ENCODE data around the gene PA2G4.

The PA2G4 gene

DNA sequence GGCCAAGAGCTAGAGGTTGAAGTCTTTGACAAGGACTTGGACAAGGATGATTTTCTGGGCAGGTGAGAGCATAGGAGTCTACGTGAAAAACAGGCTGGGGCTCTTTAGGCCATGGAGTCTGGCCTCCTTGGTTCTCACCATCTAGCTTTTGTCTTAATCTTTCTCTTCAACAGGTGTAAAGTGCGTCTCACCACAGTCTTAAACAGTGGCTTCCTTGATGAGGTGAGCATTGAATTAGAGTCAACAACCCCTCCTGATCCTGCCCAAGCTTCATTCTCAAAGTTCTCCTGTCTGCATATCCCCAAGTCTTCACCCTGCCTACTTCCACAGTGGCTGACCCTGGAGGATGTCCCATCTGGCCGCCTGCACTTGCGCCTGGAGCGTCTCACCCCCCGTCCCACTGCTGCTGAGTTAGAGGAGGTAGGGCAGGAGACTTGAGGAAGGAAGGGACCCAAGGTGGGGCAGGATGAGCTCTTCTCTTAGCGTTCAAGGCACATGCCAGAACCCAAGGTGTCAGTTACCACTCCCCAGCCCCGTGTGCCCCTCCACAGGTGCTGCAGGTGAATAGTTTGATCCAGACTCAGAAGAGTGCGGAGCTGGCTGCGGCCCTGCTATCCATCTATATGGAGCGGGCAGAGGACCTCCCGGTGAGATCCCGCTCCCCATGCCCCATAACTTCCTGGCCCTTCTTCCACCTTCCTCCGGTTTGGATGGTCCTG lies 33.7 kb downstream of the PA2G4 start:
- Histone ChIP-seq H3K27me3 (ENCODE audit: low read depth) (no peaks in the 10 kb centered on the region), H3K4me3 (no peak overlapping the region), H3K4me1 (no peaks in the 10 kb centered on the region), H3K36me3 (replicated peaks) (peaks cover 85% of the 10 kb centered on the region), H3K9me3 (no peaks in the 10 kb centered on the region)
- in situ Hi-C loops (cut with MboI; ENCODE audit: low sequenced_read_pairs), result no loop called here
- no peak for DNase-seq (ENCODE audit: low spot score in 2 of 2)

DNA sequence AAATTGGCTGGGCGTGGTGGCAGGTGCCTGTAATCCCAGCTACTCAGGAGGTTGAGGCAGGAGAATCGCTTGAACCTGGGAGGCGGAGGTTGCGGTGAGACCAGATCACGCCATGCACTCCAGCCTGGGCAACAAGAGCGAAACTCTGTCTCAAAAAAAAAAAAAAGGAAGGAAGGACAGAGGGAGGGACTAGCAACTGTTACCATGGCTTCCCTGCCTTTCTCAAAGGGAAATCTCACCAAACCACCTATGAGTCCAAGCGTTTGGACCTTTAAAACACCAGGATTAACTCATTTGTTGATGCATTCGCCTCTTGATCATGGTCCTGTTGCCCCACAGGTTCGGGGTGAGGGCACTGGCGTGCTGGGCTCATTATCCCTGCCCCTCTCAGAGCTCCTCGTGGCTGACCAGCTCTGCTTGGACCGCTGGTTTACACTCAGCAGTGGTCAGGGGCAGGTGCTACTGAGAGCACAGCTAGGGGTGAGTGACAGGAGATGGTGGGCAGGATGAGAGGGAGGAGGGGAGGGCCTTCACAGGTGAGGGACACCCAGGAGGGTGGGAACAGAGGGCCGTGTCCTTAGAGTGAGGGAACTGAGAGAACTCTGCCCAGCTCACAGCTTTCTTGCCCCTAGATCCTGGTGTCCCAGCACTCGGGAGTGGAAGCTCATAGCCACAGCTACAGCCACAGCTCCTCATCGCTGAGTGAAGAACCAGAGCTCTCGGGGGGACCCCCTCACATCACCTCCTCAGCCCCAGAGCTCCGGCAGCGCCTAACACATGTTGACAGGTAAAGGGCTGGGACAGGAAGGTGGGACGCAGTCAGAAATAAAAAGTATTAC lies 37.8 kb downstream of the PA2G4 start:
- Histone ChIP-seq H3K4me3 (no peak overlapping the region), H3K27me3 (ENCODE audit: low read depth) (no peaks in the 10 kb centered on the region), H3K4me1 (0 out of 2 replicates have a peak, but pooled peaks cover 2% of the 10 kb centered on the region), H3K36me3 (replicated peaks) (peaks cover 71% of the 10 kb centered on the region), H3K9me3 (no peaks in the 10 kb centered on the region)
- no peak for DNase-seq (ENCODE audit: low spot score in 2 of 2)
- in situ Hi-C loops (cut with MboI; ENCODE audit: low sequenced_read_pairs), result no loop called here

DNA sequence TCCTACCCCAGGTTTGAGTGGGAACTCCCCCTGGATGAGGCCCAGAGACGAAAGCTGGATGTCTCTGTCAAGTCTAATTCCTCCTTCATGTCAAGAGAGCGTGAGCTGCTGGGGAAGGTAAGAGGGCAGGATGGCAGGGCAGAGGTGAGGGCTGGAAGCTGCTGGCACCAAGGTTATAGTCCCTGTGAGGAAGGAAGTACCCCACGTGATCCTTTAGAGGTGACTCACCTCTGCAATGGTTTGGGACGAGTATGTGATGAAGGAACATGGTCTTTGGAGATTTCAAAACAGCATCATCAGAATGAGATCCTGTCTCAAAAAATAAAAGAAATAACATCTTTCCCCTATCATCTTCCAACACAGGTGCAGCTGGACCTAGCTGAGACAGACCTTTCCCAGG lies 38.9 kb downstream of the PA2G4 start:
- Histone ChIP-seq H3K9me3 (no peaks in the 10 kb centered on the region), H3K4me3 (no peak overlapping the region), H3K36me3 (replicated peaks) (peaks cover 61% of the 10 kb centered on the region), H3K27me3 (ENCODE audit: low read depth) (no peaks in the 10 kb centered on the region), H3K4me1 (0 out of 2 replicates have a peak, but pooled peaks cover 2% of the 10 kb centered on the region)
- in situ Hi-C loops (cut with MboI; ENCODE audit: low sequenced_read_pairs), result no loop called here
- no peak for DNase-seq (ENCODE audit: low spot score in 2 of 2)

DNA sequence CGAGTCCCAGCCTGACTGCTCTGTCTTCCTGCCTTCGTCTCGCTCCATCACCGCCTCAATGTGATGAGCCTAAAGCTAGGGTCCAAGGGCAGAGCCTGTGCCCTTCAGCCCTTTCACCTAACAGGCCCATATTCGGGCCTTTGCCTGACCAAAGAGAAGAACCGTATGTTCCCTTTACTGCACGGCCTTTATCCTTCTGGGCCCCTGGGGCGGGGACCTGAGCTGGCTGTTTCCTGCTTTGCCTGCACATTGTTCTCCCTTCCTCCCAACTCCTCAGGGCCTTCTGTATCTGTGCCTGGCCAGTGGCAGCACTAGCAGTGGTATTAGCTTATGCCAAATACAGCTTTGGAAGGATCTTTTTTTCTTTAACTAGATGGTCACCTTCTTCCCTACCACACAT lies 39.5 kb downstream of the PA2G4 start:
- Histone ChIP-seq H3K36me3 (replicated peaks) (peaks cover 54% of the 10 kb centered on the region), H3K27me3 (ENCODE audit: low read depth) (no peaks in the 10 kb centered on the region), H3K4me3 (no peak overlapping the region), H3K9me3 (no peaks in the 10 kb centered on the region), H3K4me1 (0 out of 2 replicates have a peak, but pooled peaks cover 2% of the 10 kb centered on the region)
- DNase-seq (ENCODE audit: low spot score in 2 of 2), result no peak
- in situ Hi-C loops (cut with MboI; ENCODE audit: low sequenced_read_pairs), result no loop called here

DNA sequence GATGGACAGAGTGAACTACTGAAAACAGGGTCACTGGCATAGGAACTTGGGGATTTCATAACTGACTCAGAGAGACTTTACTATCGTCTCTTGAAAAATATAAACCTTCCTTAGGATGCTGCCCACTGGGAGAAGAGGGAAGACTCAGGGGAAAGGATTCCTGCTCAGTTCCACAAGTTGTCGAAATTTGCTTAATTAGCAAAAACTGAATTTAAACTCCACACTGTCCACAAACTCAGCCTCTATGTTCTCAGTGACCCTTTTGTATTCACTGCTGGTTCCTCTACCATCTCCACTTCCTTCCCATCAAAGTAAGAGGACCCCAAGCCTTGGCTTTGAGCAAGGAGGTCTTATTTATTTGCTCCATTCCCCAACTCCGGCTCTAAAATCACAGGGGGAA lies 40.9 kb downstream of the PA2G4 start:
- in situ Hi-C loops (cut with MboI; ENCODE audit: low sequenced_read_pairs), result no loop called here
- H3K4me1 ChIP-seq, result 0 out of 2 replicates have a peak, but pooled peaks cover 2% of the 10 kb centered on the region
- no peak overlapping the region for H3K4me3 ChIP-seq
- H3K9me3 ChIP-seq, result no peaks in the 10 kb centered on the region
- peaks cover 48% of the 10 kb centered on the region for H3K36me3 ChIP-seq (replicated peaks)
- H3K27me3 ChIP-seq (ENCODE audit: low read depth), result no peaks in the 10 kb centered on the region
- DNase-seq (ENCODE audit: low spot score in 2 of 2), result no peak

DNA sequence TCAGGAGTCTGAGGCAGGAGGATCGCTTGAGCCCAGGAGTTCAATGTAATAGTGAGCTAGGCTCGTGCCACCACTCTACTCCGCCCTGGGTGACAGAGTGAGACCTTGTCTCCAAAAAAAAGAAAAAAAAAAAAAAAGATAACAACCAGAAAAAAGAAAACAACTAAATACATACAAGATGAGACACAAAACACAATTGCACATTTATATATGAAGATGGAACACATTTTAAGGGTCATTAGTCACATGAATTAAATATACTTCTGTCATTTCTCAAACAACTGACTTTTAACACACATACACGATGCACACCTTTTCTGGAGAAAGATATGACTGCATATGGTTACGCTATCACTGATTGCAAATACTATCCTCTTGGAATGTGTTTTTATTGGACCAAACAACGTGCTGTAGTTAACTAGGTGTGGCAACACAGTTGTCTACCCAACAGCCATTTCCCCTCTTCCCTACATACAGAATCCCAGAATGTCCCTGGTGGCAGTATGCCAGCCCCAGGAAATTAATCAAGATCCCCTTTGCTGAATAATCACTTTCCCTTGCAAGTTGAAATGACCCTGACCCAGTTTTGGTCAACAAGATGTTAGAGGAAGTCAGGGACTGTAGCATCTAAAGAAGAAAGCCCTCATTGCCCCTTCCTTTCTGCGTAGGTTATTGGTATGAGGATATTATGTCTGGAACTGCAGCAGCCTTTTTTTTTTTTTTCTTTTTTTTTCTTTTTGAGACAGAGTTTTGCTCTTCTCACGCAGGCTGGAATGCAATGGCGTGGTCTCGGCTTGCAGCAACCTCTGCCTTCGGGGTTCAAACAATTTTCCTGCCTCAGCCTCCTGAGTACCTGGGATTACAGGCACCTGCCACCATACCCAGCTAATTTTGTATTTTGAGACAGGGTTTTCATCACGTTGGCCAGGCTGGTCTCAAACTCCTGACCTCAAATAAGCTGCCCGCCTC lies 42.4 kb downstream of the PA2G4 start:
- no peak for DNase-seq (ENCODE audit: low spot score in 2 of 2)
- in situ Hi-C loops (cut with MboI; ENCODE audit: low sequenced_read_pairs), result no loop called here

DNA sequence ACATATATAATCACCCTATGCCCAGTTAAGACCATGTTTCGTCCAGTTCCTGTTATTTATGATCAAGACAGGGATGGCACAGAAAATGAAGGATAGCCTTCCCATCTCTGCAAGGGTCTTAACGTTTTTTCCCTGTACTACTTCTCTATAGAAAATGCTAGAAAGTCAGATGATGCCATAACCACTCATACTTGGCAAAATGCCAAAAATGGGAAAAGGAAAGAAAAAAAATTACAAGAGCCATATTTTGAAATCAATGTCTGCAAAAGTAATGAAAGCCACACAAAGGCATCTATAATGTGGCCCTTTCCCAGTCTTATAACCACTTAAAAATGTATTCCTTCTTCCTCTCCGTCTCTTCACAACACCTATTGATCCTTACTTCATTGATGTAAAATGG lies 46.2 kb downstream of the PA2G4 start:
- DNase-seq (ENCODE audit: low spot score in 2 of 2), result no peak
- no peaks in the 10 kb centered on the region for H3K27me3 ChIP-seq (ENCODE audit: low read depth)
- H3K4me3 ChIP-seq, result no peak overlapping the region
- peaks cover 3% of the 10 kb centered on the region for H3K36me3 ChIP-seq (replicated peaks)
- no peaks in the 10 kb centered on the region for H3K9me3 ChIP-seq
- H3K4me1 ChIP-seq, result peaks cover 5% of the 10 kb centered on the region
- in situ Hi-C loops (cut with MboI; ENCODE audit: low sequenced_read_pairs), result no loop called here

More for the DNA sequence above, 42.4 kb downstream of the PA2G4 start:
- Histone ChIP-seq H3K27me3 (ENCODE audit: low read depth) (no peaks in the 10 kb centered on the region), H3K36me3 (replicated peaks) (peaks cover 35% of the 10 kb centered on the region), H3K4me1 (peaks cover 2% of the 10 kb centered on the region; the same call in 1 of the 2 replicates), H3K9me3 (no peaks in the 10 kb centered on the region), H3K4me3 (no peak overlapping the region)

DNA sequence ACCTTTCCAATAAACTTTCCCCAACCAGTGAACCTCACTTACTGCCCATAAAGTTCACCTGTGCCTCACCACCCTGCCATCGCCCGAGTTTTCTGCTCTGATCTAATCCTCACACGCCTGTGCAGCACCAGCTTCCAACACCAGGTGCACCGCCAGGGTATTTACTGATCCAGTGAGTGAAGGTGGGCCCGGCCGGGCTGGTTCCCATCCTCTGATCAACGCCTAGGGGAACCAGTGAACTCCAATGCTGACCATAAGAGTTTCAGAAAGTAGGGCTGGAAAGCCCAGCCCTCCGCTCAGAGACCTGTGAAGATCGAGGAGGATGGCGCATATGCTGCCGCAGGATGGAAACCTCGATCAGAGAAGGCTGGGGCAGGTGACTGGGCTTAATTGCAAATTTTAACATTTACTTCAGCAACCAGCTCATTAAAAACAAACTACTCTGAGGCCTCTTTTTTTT lies 47.3 kb downstream of the PA2G4 start:
- DNase-seq (ENCODE audit: low spot score in 2 of 2), result peak; percentile 45 to 67
- H3K4me1 ChIP-seq, result peaks cover 3% of the 10 kb centered on the region
- H3K9me3 ChIP-seq, result no peaks in the 10 kb centered on the region
- H3K4me3 ChIP-seq, result peak overlapping the region; percentile 50
- H3K36me3 ChIP-seq (replicated peaks), result peaks cover 3% of the 10 kb centered on the region
- in situ Hi-C loops (cut with MboI; ENCODE audit: low sequenced_read_pairs), result no loop called here
- no peaks in the 10 kb centered on the region for H3K27me3 ChIP-seq (ENCODE audit: low read depth)

DNA sequence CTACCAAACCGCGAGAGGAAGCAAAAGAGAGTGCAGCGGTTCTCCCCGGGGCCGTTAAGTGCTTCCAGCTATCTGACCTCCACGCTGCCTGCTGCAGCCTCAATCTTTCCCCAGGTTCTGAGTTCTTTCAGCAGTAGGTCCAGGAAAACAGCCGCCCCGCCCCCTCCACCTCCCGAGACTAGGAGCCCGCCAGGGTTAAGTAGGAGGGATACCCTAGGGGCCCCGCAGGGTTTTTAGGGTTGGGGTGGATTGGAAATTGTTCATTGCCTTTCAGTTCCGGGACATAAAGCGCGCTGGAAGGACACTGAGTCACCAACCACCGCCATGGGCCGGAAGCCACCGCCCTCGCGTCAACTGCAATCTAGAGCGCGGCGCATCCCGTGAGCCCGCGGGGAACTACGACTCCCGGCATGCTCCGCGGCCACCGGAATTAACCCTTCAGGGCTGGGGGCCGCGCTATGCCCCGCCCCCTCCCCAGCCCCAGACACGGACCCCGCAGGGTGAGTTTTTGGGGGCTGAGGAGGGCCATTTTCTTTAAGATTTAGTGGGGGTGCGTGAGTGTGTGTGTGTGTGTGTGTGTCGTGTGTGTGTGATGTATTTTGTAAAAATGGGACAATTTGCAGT lies 47.9 kb downstream of the PA2G4 start, which contains the start of gene MYL6B:
TSS of gene MYL6B (plus strand) at position 456 of the 624 bp plus-strand sequence. CDS start 1,332 bp downstream, outside the sequence.
- peak; percentile 91 to 94 for DNase-seq (ENCODE audit: low spot score in 2 of 2)
- in situ Hi-C loops (cut with MboI; ENCODE audit: low sequenced_read_pairs), result no loop called here
- H3K36me3 ChIP-seq (replicated peaks), result peaks cover 3% of the 10 kb centered on the region
- no peaks in the 10 kb centered on the region for H3K27me3 ChIP-seq (ENCODE audit: low read depth)
- peaks cover 7% of the 10 kb centered on the region for H3K4me1 ChIP-seq
- peak within 1 kb of the TSS; percentile 50 for H3K4me3 ChIP-seq
- H3K9me3 ChIP-seq, result no peaks in the 10 kb centered on the region

DNA sequence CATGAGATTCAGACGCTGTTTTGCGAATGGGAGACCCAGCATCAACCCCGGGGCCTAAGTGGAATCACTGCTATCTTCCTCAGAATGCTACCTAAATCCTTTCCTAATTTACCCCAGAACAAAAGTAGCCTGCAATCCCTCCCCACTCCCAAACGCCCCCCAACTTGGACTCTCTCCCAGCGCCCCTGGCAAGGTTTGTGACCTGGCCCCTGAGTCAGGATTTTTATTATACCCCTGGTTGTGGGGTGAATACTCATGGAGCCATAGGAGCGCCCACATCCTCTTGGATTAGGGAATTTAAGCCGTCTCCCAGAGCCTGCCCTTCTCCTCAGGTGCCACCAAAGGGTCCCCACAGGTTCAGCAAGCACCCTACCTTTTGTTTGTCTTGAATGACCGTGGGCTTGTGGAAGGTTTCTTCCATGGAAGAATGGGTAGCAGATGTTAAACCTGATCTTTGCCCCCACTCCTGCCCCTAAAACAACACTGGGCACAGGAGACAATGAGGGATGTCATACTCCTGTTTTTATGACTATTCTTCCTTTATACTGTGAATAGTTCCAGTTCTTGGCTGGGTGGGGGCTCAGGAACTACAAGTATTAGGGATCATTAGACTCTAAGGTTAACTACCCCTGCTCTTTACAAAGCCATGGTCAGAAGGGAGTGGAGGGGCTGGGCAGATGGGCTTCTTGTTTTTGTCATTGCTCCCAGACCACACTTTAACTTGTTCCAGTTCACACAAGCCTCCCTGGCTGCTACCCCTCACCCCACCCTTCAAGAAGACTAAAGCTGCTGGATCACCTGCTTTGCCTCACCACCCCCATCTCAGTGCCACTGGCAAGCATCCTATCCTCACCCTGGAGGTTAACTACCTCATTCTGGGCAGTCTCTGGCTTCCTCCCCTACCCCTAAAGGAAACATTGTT lies 48.7 kb downstream of the PA2G4 start:
- in situ Hi-C loops (cut with MboI; ENCODE audit: low sequenced_read_pairs), result no loop called here
- no peaks in the 10 kb centered on the region for H3K9me3 ChIP-seq
- peak overlapping the region; percentile 50 for H3K4me3 ChIP-seq
- H3K4me1 ChIP-seq, result peaks cover 11% of the 10 kb centered on the region
- no peak for DNase-seq (ENCODE audit: low spot score in 2 of 2)
- H3K36me3 ChIP-seq (replicated peaks), result peaks cover 3% of the 10 kb centered on the region
- no peaks in the 10 kb centered on the region for H3K27me3 ChIP-seq (ENCODE audit: low read depth)

DNA sequence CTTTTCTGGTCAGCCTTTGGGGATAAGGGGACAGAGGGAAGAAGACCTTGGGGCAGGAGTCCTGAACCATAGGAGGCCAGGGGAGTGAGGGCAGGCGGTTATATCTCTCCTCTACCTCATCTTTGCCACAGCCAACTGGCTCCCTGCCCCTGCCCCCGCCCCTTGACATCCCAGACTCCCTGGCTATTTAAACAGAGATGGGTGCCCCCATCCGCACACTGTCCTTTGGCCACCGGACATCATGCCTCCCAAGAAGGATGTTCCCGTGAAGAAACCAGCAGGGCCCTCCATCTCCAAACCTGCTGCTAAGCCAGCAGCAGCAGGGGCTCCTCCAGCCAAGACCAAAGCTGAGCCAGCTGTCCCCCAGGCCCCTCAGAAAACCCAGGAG lies 49.3 kb downstream of the PA2G4 start:
- no peak overlapping the region for H3K4me3 ChIP-seq
- H3K4me1 ChIP-seq, result peaks cover 11% of the 10 kb centered on the region

DNA sequence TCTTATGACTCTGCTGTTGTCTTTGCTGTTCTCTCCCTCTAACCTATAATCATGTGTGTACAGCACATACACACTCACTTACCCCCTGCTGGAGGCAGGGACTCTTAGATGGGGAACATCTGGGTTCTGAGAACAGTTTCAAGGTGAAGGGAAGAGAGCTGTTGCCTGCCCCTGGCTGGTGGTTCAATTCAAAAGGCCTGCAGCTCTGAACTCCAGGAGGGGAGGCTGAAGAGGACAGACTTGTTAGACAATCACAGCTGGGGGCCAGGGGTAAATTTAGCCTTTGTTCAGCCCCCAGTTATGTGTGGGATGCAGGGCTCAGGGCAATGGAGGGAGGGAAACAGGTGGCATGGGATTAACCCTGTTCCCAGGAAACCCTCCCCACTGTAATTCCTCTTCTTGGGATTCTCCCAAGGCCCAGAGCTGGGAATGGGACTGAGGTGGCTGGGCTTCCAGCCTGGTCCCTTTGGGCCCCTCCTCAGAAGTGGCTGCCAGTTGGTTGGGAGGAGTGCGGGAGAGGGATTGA lies 50.0 kb downstream of the PA2G4 start:
- Histone ChIP-seq H3K27me3 (ENCODE audit: low read depth) (no peaks in the 10 kb centered on the region), H3K36me3 (replicated peaks) (peaks cover 5% of the 10 kb centered on the region), H3K4me1 (peaks cover 11% of the 10 kb centered on the region), H3K9me3 (no peaks in the 10 kb centered on the region), H3K4me3 (no peak overlapping the region)
- no peak for DNase-seq (ENCODE audit: low spot score in 2 of 2)
- in situ Hi-C loops (cut with MboI; ENCODE audit: low sequenced_read_pairs), result no loop called here

More for the DNA sequence above, 49.3 kb downstream of the PA2G4 start:
- in situ Hi-C loops (cut with MboI; ENCODE audit: low sequenced_read_pairs), result no loop called here
- Histone ChIP-seq H3K27me3 (ENCODE audit: low read depth) (no peaks in the 10 kb centered on the region), H3K36me3 (replicated peaks) (peaks cover 3% of the 10 kb centered on the region), H3K9me3 (no peaks in the 10 kb centered on the region)
- DNase-seq (ENCODE audit: low spot score in 2 of 2), result no peak

Data from HAP-1 (cell line).